ENCODE measurements around the gene SERTM2. TPM values are rescaled to one million over a fixed set of nuclear protein-coding genes. Genes with fewer than 3 reads are reported as not detected.

The SERTM2 gene
- total and polyA plus RNA-seq, 2 donors (not counting 3 experiments of a cell fraction or from before 2014, with no cell fraction given) = not detected

GRCh38 chrX:111498538-111499103 is 12.8 kb upstream of the SERTM2 start:
- intact Hi-C loops (cut with micrococcal nuclease) = no loop called here
- TF ChIP-seq EZH2 (IDR thresholded peaks at IDR 0.05; ENCODE audit: borderline replicate concordance, low read depth, low read length, severe bottlenecking) (no peak), POLR2A (IDR thresholded peaks at IDR 0.05; ENCODE audit: low read depth, low read length) (no peak), FOS (IDR thresholded peaks at IDR 0.05; ENCODE audit: borderline replicate concordance, insufficient read depth, low read length) (no peak), POLR2AphosphoS5 (IDR thresholded peaks at IDR 0.05; ENCODE audit: insufficient read depth, low read depth, low read length) (no peak), CTCF (IDR thresholded peaks at IDR 0.05; ENCODE audit: extremely low read depth in 1 of 2, insufficient read depth in 1 of 2, low read depth in 1 of 2, low read length in 2 of 2) (no peak)
- no TSS peak for BruUV-seq (replicated peaks)
- no peaks in the 10 kb centered on the region for H3K9me3 ChIP-seq (replicated peaks; ENCODE audit: control insufficient read depth, insufficient read depth, low read length)
- no peaks in the 10 kb centered on the region for H3K79me2 ChIP-seq (ENCODE audit: control insufficient read depth, insufficient read depth, low read length)
- no peaks in the 10 kb centered on the region for H4K20me1 ChIP-seq (replicated peaks; ENCODE audit: control insufficient read depth, extremely low read depth, insufficient read depth, low read length)
- ChIA-PET POLR2A (no interaction called here), CTCF (no interaction called here)
- H3K27ac ChIP-seq (ENCODE audit: insufficient read depth, low read depth, low read length) = no peak overlapping the region
- no peak overlapping the region for H3K4me3 ChIP-seq (replicated peaks in 1 of 3; ENCODE audit: insufficient read depth in 1 of 3, low read depth in 1 of 3, low read length in 3 of 3)
- no peaks in the 10 kb centered on the region for H3K9me1 ChIP-seq (replicated peaks; ENCODE audit: control insufficient read depth, extremely low read depth, insufficient read depth, low read length)
- H3K36me3 ChIP-seq (ENCODE audit: control insufficient read depth in 2 of 2, extremely low read depth in 1 of 2, insufficient read depth in 2 of 2, low read length in 2 of 2) = no peaks in the 10 kb centered on the region
- dilution Hi-C loops (cut with MboI; ENCODE audit: extremely low pct_ligation_motif_present, low sequenced_read_pairs) = no loop called here
- no peak overlapping the region for H3K9ac ChIP-seq (replicated peaks; ENCODE audit: extremely low read depth, insufficient read depth, low read length)
- no peaks in the 10 kb centered on the region for H3K4me1 ChIP-seq (ENCODE audit: control insufficient read depth, extremely low read depth, insufficient read depth, low read length)
- FAIRE-seq (no peak), DNase-seq (ENCODE audit: low read depth, low spot score) (no peak)
- H3K27me3 ChIP-seq (ENCODE audit: control insufficient read depth in 2 of 2, insufficient read depth in 2 of 2, low read length in 2 of 2) = no peaks in the 10 kb centered on the region
- no peak overlapping the region for H2AFZ ChIP-seq (ENCODE audit: low read depth, low read length)
- H3K4me2 ChIP-seq (ENCODE audit: insufficient read depth, low read length) = no peak overlapping the region

GRCh38 chrX:111503485-111503993 is 7.9 kb upstream of the SERTM2 start:
- Histone ChIP-seq H3K36me3 (ENCODE audit: control insufficient read depth in 2 of 2, extremely low read depth in 1 of 2, insufficient read depth in 2 of 2, low read length in 2 of 2) (no peaks in the 10 kb centered on the region), H4K20me1 (replicated peaks; ENCODE audit: control insufficient read depth, extremely low read depth, insufficient read depth, low read length) (no peaks in the 10 kb centered on the region), H3K27me3 (ENCODE audit: control insufficient read depth in 2 of 2, insufficient read depth in 2 of 2, low read length in 2 of 2) (no peaks in the 10 kb centered on the region), H3K4me2 (ENCODE audit: insufficient read depth, low read length) (no peak overlapping the region), H3K79me2 (ENCODE audit: control insufficient read depth, insufficient read depth, low read length) (no peaks in the 10 kb centered on the region), H3K4me3 (replicated peaks in 1 of 3; ENCODE audit: insufficient read depth in 1 of 3, low read depth in 1 of 3, low read length in 3 of 3) (no peak overlapping the region), H3K9me1 (replicated peaks; ENCODE audit: control insufficient read depth, extremely low read depth, insufficient read depth, low read length) (no peaks in the 10 kb centered on the region), H3K27ac (ENCODE audit: insufficient read depth, low read depth, low read length) (no peak overlapping the region), H3K9ac (replicated peaks; ENCODE audit: extremely low read depth, insufficient read depth, low read length) (no peak overlapping the region), H2AFZ (ENCODE audit: low read depth, low read length) (no peak overlapping the region), H3K9me3 (replicated peaks; ENCODE audit: control insufficient read depth, insufficient read depth, low read length) (no peaks in the 10 kb centered on the region), H3K4me1 (ENCODE audit: control insufficient read depth, extremely low read depth, insufficient read depth, low read length) (no peaks in the 10 kb centered on the region)
- no peak for FAIRE-seq
- CTCF ChIA-PET = no interaction called here
- TF ChIP-seq GATA2 (IDR thresholded peaks at IDR 0.05; ENCODE audit: insufficient read depth, insufficient read length, low read depth, low read length) (no peak), MAX (IDR thresholded peaks at IDR 0.05; ENCODE audit: insufficient read depth, insufficient read length) (no peak), JUN (IDR thresholded peaks at IDR 0.05; ENCODE audit: borderline replicate concordance, insufficient read depth, insufficient read length, low read depth) (no peak), POLR2AphosphoS5 (IDR thresholded peaks at IDR 0.05; ENCODE audit: insufficient read depth, low read depth, low read length) (no peak), EZH2 (IDR thresholded peaks at IDR 0.05; ENCODE audit: borderline replicate concordance, low read depth, low read length, severe bottlenecking) (no peak), CTCF (IDR thresholded peaks at IDR 0.05; ENCODE audit: extremely low read depth in 1 of 2, insufficient read depth in 1 of 2, low read depth in 1 of 2, low read length in 2 of 2) (no peak)
- no peak for DNase-seq (ENCODE audit: low read depth, low spot score)
- dilution Hi-C loops (cut with MboI; ENCODE audit: extremely low pct_ligation_motif_present, low sequenced_read_pairs) (no loop called here), intact Hi-C loops (cut with micrococcal nuclease) (no loop called here)
- POLR2A ChIA-PET = no interaction called here
- BruUV-seq (replicated peaks) = no TSS peak
